CD4-positive, alpha-beta memory T cell (primary cell): Measurements from ENCODE around the gene KRT9. TPM values are rescaled to one million over a fixed set of nuclear protein-coding genes. Genes with fewer than 3 reads are reported as not detected.

Source experiments
- CTCF ChIA-PET: fragments of 350-600 bp; sonication (Branson Sonifier 250); formaldehyde crosslinking; loops from one replicate; lab custom pipeline; 2021; ENCODE audit warnings: inconsistent platforms; ENCODE audit not compliant: partially characterized antibody; lab: Charles Lee
- POLR2A ChIA-PET: fragments of 350-600 bp; sonication (Branson Sonifier 250); formaldehyde crosslinking; loops from one replicate; lab custom pipeline; 2021; ENCODE audit not compliant: partially characterized antibody; lab: Charles Lee
- DNase-seq, 5 donors: peaks; one replicate each; pipeline versions ENCODE4 v3.0.0 to v3.0.0-alpha.2; 2020 to 2022; ENCODE audit warnings: mixed read lengths in 1 of 5
- H3K27ac ChIP-seq: one replicate; pipeline ENCODE4 v1.7.0; 2013; ENCODE audit warnings: low read depth, low read length
- H3K27me3 ChIP-seq: 2 replicates; pipeline ENCODE4 v1.7.0; 2013; ENCODE audit warnings: mild to moderate bottlenecking, low read length, moderate library complexity; ENCODE audit not compliant: insufficient read depth
- H3K36me3 ChIP-seq: 2 replicates; pipeline ENCODE4 v1.7.0; 2013; ENCODE audit warnings: mild to moderate bottlenecking, low read length, moderate library complexity; ENCODE audit not compliant: insufficient read depth
- H3K4me1 ChIP-seq: 2 replicates; pipeline ENCODE4 v1.7.0; 2013; ENCODE audit warnings: mild to moderate bottlenecking, low read length, moderate library complexity; ENCODE audit not compliant: insufficient read depth
- H3K4me3 ChIP-seq, 2 donors: one replicate each; pipeline ENCODE4 v1.7.0; 2013; ENCODE audit warnings: low read length in 2 of 2, mild to moderate bottlenecking in 1 of 2
- H3K9me3 ChIP-seq, 2 donors: one replicate each; pipeline ENCODE4 v1.7.0; 2013; ENCODE audit warnings: low read length in 2 of 2, control low read depth in 1 of 2; ENCODE audit not compliant: control insufficient read depth in 1 of 2
- H3K27ac Mint-ChIP-seq, 7 donors: one replicate each; pipeline ENCODE4 v1.8.0; 2020 to 2021; ENCODE audit warnings: mixed read lengths in 7 of 7, mild to moderate bottlenecking in 6 of 7, inconsistent platforms in 3 of 7, moderate library complexity in 3 of 7
- H3K27me3 Mint-ChIP-seq, 2 donors: one replicate each; pipeline ENCODE4 v1.8.0; 2020 to 2021; ENCODE audit warnings: mixed read lengths in 2 of 2
- H3K36me3 Mint-ChIP-seq, 2 donors: one replicate each; pipeline ENCODE4 v1.8.0; 2020 to 2021; ENCODE audit warnings: mixed read lengths in 2 of 2, inconsistent platforms in 1 of 2, mild to moderate bottlenecking in 1 of 2
- H3K4me1 Mint-ChIP-seq, 4 donors: one replicate each; pipeline ENCODE4 v1.8.0; 2020 to 2021; ENCODE audit warnings: mixed read lengths in 4 of 4, mild to moderate bottlenecking in 1 of 4
- H3K4me3 Mint-ChIP-seq, 8 donors: one replicate each; pipeline ENCODE4 v1.8.0; 2020 to 2021; ENCODE audit warnings: mixed read lengths in 8 of 8, mild to moderate bottlenecking in 7 of 8, moderate library complexity in 6 of 8, inconsistent platforms in 3 of 8
- H3K9me3 Mint-ChIP-seq, 8 donors: one replicate each; pipeline ENCODE4 v1.8.0; 2020 to 2021; ENCODE audit warnings: mixed read lengths in 8 of 8, mild to moderate bottlenecking in 5 of 8, inconsistent platforms in 3 of 8, moderate library complexity in 1 of 8
- intact Hi-C: fragments of 100-400 bp; cut with micrococcal nuclease; formaldehyde crosslinking; loops from one replicate; pipeline ENCODE4 v1.15.1; 2023
- polyA plus RNA-seq, 2 donors: library from polyadenylated mRNA; unstranded; fragments of 300-500 nt; fragmentation: Illumina TruSeq; gene quantifications; one replicate each; pipeline ENCODE4 v1.2.3, GENCODE V29; 2021
- total RNA-seq, 2 experiments: library from RNA; stranded (reverse); gene quantifications; one replicate each; pipeline ENCODE4 v1.2.3, GENCODE V29; 2021

KRT9 gene
- total and polyA plus RNA-seq, 4 experiments from 2014 or later, result not detected

GRCh38 chr17:41532947-41533570 lies 38.8 kb downstream of the KRT9 start:
- H3K27ac Mint-ChIP-seq, result no peak overlapping the region
- no peak for DNase-seq
- H3K27me3 Mint-ChIP-seq, result peaks cover 37 to 44% of the 10 kb centered on the region in 2 donors
- peaks cover 16% of the 10 kb centered on the region for H3K27me3 ChIP-seq
- H3K4me3 Mint-ChIP-seq, result no peak overlapping the region
- no peaks in the 10 kb centered on the region for H3K9me3 Mint-ChIP-seq
- H3K4me1 ChIP-seq, result no peaks in the 10 kb centered on the region
- peaks cover 5 to 14% (median 10%) of the 10 kb centered on the region in 4 donors for H3K4me1 Mint-ChIP-seq
- ChIA-PET POLR2A (no interaction called here), CTCF (interaction anchor here (1.5 kb wide), 1 partner anchor 16 kb away, joined by 8 read pairs; no protein-coding TSS in a partner anchor)
- intact Hi-C loops, result no loop called here
- H3K9me3 ChIP-seq, result no peaks in the 10 kb centered on the region
- H3K36me3 Mint-ChIP-seq, result no peaks in the 10 kb centered on the region
- no peaks in the 10 kb centered on the region for H3K36me3 ChIP-seq
- no peak overlapping the region for H3K4me3 ChIP-seq
- no peak overlapping the region for H3K27ac ChIP-seq

GRCh38 chr17:41531993-41532392 lies 39.9 kb downstream of the KRT9 start:
- intact Hi-C loops, result no loop called here
- ChIA-PET POLR2A (no interaction called here), CTCF (interaction anchor here (1.5 kb wide), 1 partner anchor 18 kb away, joined by 8 read pairs; no protein-coding TSS in a partner anchor)
- H3K36me3 ChIP-seq, result no peaks in the 10 kb centered on the region
- Mint-ChIP-seq H3K9me3 (no peaks in the 10 kb centered on the region), H3K27me3 (peaks cover 41 to 50% of the 10 kb centered on the region in 2 donors), H3K36me3 (no peaks in the 10 kb centered on the region), H3K4me1 (peaks cover 5 to 22% (median 12%) of the 10 kb centered on the region in 4 donors), H3K4me3 (no peak overlapping the region), H3K27ac (no peak overlapping the region)
- H3K27ac ChIP-seq, result no peak overlapping the region
- no peak for DNase-seq
- no peaks in the 10 kb centered on the region for H3K9me3 ChIP-seq
- no peak overlapping the region for H3K4me3 ChIP-seq
- H3K27me3 ChIP-seq, result peaks cover 22% of the 10 kb centered on the region
- H3K4me1 ChIP-seq, result peaks cover 8% of the 10 kb centered on the region

- no peak overlapping the region for H3K27ac ChIP-seq
- Mint-ChIP-seq H3K9me3 (no peaks in the 10 kb centered on the region), H3K4me1 (peaks cover 5 to 24% (median 15%) of the 10 kb centered on the region in 4 donors), H3K27me3 (peaks cover 48 to 50% of the 10 kb centered on the region in 2 donors), H3K36me3 (no peaks in the 10 kb centered on the region), H3K27ac (no peak overlapping the region), H3K4me3 (no peak overlapping the region)
- POLR2A ChIA-PET, result no interaction called here
- no peaks in the 10 kb centered on the region for H3K9me3 ChIP-seq
- H3K4me1 ChIP-seq, result peaks cover 8% of the 10 kb centered on the region
- peaks cover 26% of the 10 kb centered on the region for H3K27me3 ChIP-seq
- CTCF ChIA-PET, result no interaction called here
- intact Hi-C loops, result no loop called here
- no peak overlapping the region for H3K4me3 ChIP-seq
- no peak for DNase-seq
- H3K36me3 ChIP-seq, result no peaks in the 10 kb centered on the region
Measured at GRCh38 chr17:41530062-41531048, 41.5 kb downstream of the KRT9 start.

- H3K27ac ChIP-seq, result no peak overlapping the region
- DNase-seq, result no peak
Measured at GRCh38 chr17:41529491-41529915, 42.4 kb downstream of the KRT9 start.

GRCh38 chr17:41528959-41529353 lies 42.9 kb downstream of the KRT9 start:
- peaks cover 45 to 47% of the 10 kb centered on the region in 2 donors for H3K27me3 Mint-ChIP-seq
- DNase-seq, result no peak
- Histone ChIP-seq H3K27ac (no peak overlapping the region), H3K27me3 (peaks cover 26% of the 10 kb centered on the region), H3K36me3 (no peaks in the 10 kb centered on the region), H3K4me1 (peaks cover 8% of the 10 kb centered on the region), H3K9me3 (no peaks in the 10 kb centered on the region), H3K4me3 (no peak overlapping the region)
- H3K4me1 Mint-ChIP-seq, result peaks cover 5 to 24% (median 15%) of the 10 kb centered on the region in 4 donors
- intact Hi-C loops, result no loop called here
- ChIA-PET CTCF (no interaction called here), POLR2A (no interaction called here)
- no peaks in the 10 kb centered on the region for H3K36me3 Mint-ChIP-seq
- peak overlapping the region in 6 of 8 donors; percentile 30 to 86 (median 56) for H3K4me3 Mint-ChIP-seq
- H3K27ac Mint-ChIP-seq, result no peak overlapping the region
- no peaks in the 10 kb centered on the region for H3K9me3 Mint-ChIP-seq

More at GRCh38 chr17:41529491-41529915, 42.4 kb downstream of the KRT9 start:
- Mint-ChIP-seq H3K27me3 (peaks cover 45% of the 10 kb centered on the region in 2 donors), H3K4me1 (peaks cover 5 to 24% (median 15%) of the 10 kb centered on the region in 4 donors), H3K27ac (no peak overlapping the region), H3K36me3 (no peaks in the 10 kb centered on the region), H3K9me3 (no peaks in the 10 kb centered on the region), H3K4me3 (peak overlapping the region in 3 of 8 donors; percentile 15 to 86 (median 47))
- ChIA-PET CTCF (no interaction called here), POLR2A (no interaction called here)
- Histone ChIP-seq H3K27me3 (peaks cover 26% of the 10 kb centered on the region), H3K9me3 (no peaks in the 10 kb centered on the region), H3K36me3 (no peaks in the 10 kb centered on the region), H3K4me3 (no peak overlapping the region), H3K4me1 (peaks cover 8% of the 10 kb centered on the region)
- intact Hi-C loops, result no loop called here

GRCh38 chr17:41527063-41528023 lies 44.5 kb downstream of the KRT9 start:
- Mint-ChIP-seq H3K27ac (no peak overlapping the region), H3K4me3 (peak overlapping the region; percentile 6 to 86 (median 60)), H3K9me3 (no peaks in the 10 kb centered on the region), H3K4me1 (peaks cover 5 to 24% (median 15%) of the 10 kb centered on the region in 4 donors), H3K27me3 (peaks cover 40 to 42% of the 10 kb centered on the region in 2 donors), H3K36me3 (no peaks in the 10 kb centered on the region)
- Histone ChIP-seq H3K9me3 (no peaks in the 10 kb centered on the region), H3K4me3 (no peak overlapping the region), H3K36me3 (no peaks in the 10 kb centered on the region), H3K4me1 (peaks cover 8% of the 10 kb centered on the region), H3K27me3 (peaks cover 26% of the 10 kb centered on the region), H3K27ac (no peak overlapping the region)
- peak in 1 of 5 donors; percentile 13 for DNase-seq
- intact Hi-C loops, result no loop called here
- ChIA-PET CTCF (interaction anchor here (0.7 kb wide), 1 partner anchor 594 kb away, joined by 3 read pairs; no protein-coding TSS in a partner anchor), POLR2A (no interaction called here)
